SK-N-DZ (cell line): ENCODE measurements around the gene PHAX.
"Not testable (repeated sequence)": the region's sequence is repeated elsewhere in the genome, so short reads cannot be mapped to it uniquely, and the experiment has no call there.

Experiments used
- DNase-seq: peaks from one replicate; pipeline ENCODE4 v3.0.0-alpha.2; 2015; ENCODE audit warnings: low spot score

Gene PHAX

GRCh38 chr5:126603402-126603991, 2.8 kb downstream of the PHAX start:
- DNase-seq = no peak

GRCh38 chr5:126605525-126605924, 4.8 kb downstream of the PHAX start:
- DNase-seq = no peak

GRCh38 chr5:126610160-126610559, 9.4 kb downstream of the PHAX start:
- no peak for DNase-seq

GRCh38 chr5:126610616-126611015, 9.9 kb downstream of the PHAX start:
- no peak for DNase-seq

GRCh38 chr5:126613941-126614592, 13.3 kb downstream of the PHAX start:
- no peak for DNase-seq

- no peak for DNase-seq
Observed at GRCh38 chr5:126615286-126615685, 14.5 kb downstream of the PHAX start.

GRCh38 chr5:126617603-126618002, 16.9 kb downstream of the PHAX start:
- DNase-seq = not testable (repeated sequence)

- DNase-seq = no peak
Observed at GRCh38 chr5:126619781-126620180, 19.0 kb downstream of the PHAX start.

GRCh38 chr5:126624534-126624933, 23.8 kb downstream of the PHAX start:
- no peak for DNase-seq

GRCh38 chr5:126628102-126628501, 27.4 kb downstream of the PHAX start:
- no peak for DNase-seq

GRCh38 chr5:126631920-126632319, 31.2 kb downstream of the PHAX start:
- DNase-seq = no peak

GRCh38 chr5:126633552-126633951, 32.8 kb downstream of the PHAX start:
- DNase-seq = no peak

- DNase-seq = no peak
Observed at GRCh38 chr5:126635585-126635984, 34.8 kb downstream of the PHAX start.

GRCh38 chr5:126636956-126637355, 36.2 kb downstream of the PHAX start:
- no peak for DNase-seq

GRCh38 chr5:126640866-126641265, 40.1 kb downstream of the PHAX start:
- DNase-seq = no peak

GRCh38 chr5:126641387-126641786, 40.6 kb downstream of the PHAX start:
- no peak for DNase-seq

- no peak for DNase-seq
Observed at GRCh38 chr5:126645132-126645531, 44.4 kb downstream of the PHAX start.

- no peak for DNase-seq
Observed at GRCh38 chr5:126647071-126647470, 46.3 kb downstream of the PHAX start.

GRCh38 chr5:126648471-126648870, 47.7 kb downstream of the PHAX start:
- DNase-seq = no peak

- DNase-seq = not testable (repeated sequence)
Observed at GRCh38 chr5:126649057-126649456, 48.3 kb downstream of the PHAX start.

GRCh38 chr5:126649709-126650108, 49.0 kb downstream of the PHAX start:
- DNase-seq = not testable (repeated sequence)

GRCh38 chr5:126650463-126650862, 49.7 kb downstream of the PHAX start:
- DNase-seq = no peak

GRCh38 chr5:126651013-126651577, 50.3 kb downstream of the PHAX start:
- DNase-seq = no peak
